Measurements from ENCODE around the gene C6orf47. TPM values are rescaled to one million over a fixed set of nuclear protein-coding genes. Genes with fewer than 3 reads are reported as not detected.

Gene C6orf47
- total RNA-seq, 2 experiments from 2014 or later: 9.6 to 10.5 TPM

GRCh38 chr6:31663126-31663960, 2.8 kb upstream of the C6orf47 start:
- H3K4me3 Mint-ChIP-seq: peak overlapping the region; percentile 95
- Histone ChIP-seq H3K27me3 (ENCODE audit: control insufficient read depth in 1 of 2, insufficient read depth in 2 of 2, low read length in 2 of 2) (no peaks in the 10 kb centered on the region), H3K4me3 (ENCODE audit: low read length) (peak overlapping the region; percentile 79), H3K4me1 (ENCODE audit: insufficient read depth, low read length) (peaks cover 74% of the 10 kb centered on the region), H3K36me3 (ENCODE audit: insufficient read depth, low read length) (peaks cover 47% of the 10 kb centered on the region), H3K27ac (ENCODE audit: low read depth in 1 of 2, low read length in 2 of 2) (no peak overlapping the region), H3K9me3 (ENCODE audit: control insufficient read depth in 1 of 2, insufficient read depth in 1 of 2, low read length in 2 of 2) (no peaks in the 10 kb centered on the region)
- POLR2A ChIA-PET: interaction anchor here (0.9 to 7.9 kb wide), 8 partner anchors 10 to 529 kb away, joined by 3 to 250 read pairs (median 6); partner anchors contain the start of genes ABHD16A, APOM, BAG6 and GPSM3
- no peaks in the 10 kb centered on the region for H3K9me3 Mint-ChIP-seq
- H3K27ac Mint-ChIP-seq: peak overlapping the region; percentile 97
- peaks cover 77% of the 10 kb centered on the region for H3K36me3 Mint-ChIP-seq (ENCODE audit: low read depth)
- no peak for TF ChIP-seq CTCF (IDR thresholded peaks at IDR 0.05)
- peaks cover 72% of the 10 kb centered on the region for H3K4me1 Mint-ChIP-seq (ENCODE audit: low read depth)
- DNase-seq (no peak), ATAC-seq (ENCODE audit: poor library complexity) (no peak)
- intact Hi-C loops (cut with DNase I, micrococcal nuclease): loop anchor here in 1 of 2 experiments (5.0 to 10.0 kb wide), 3 partner anchors 531 to 1541 kb away; partner anchors contain the start of genes ABCF1, GPSM3, HSD17B8 and PBX2
- no peaks in the 10 kb centered on the region for H3K27me3 Mint-ChIP-seq
- CTCF ChIA-PET: interaction anchor here (1.2 kb wide), 1 partner anchor 10 kb away, joined by 5 read pairs; the partner anchor contains the start of gene BAG6

- ChIA-PET POLR2A (interaction anchor here (0.7 to 7.9 kb wide), 5 partner anchors 9 to 94 kb away, joined by 3 to 250 read pairs (median 3); partner anchors contain the start of genes ABHD16A, APOM, BAG6 and PRRC2A), CTCF (interaction anchor here (1.2 to 2.7 kb wide), 2 partner anchors 9 to 10 kb away, joined by 5 to 9 read pairs; partner anchors contain the start of gene BAG6)
- peaks cover 78% of the 10 kb centered on the region for H3K4me1 ChIP-seq (ENCODE audit: insufficient read depth, low read length)
- peaks cover 46% of the 10 kb centered on the region for H3K36me3 ChIP-seq (ENCODE audit: insufficient read depth, low read length)
- Mint-ChIP-seq H3K4me3 (peak overlapping the region; percentile 95), H3K36me3 (ENCODE audit: low read depth) (peaks cover 75% of the 10 kb centered on the region), H3K4me1 (ENCODE audit: low read depth) (peaks cover 74% of the 10 kb centered on the region), H3K9me3 (no peaks in the 10 kb centered on the region), H3K27ac (peak overlapping the region; percentile 94), H3K27me3 (no peaks in the 10 kb centered on the region)
- DNase-seq (peak in 1 of 14 experiments; percentile 25), ATAC-seq (ENCODE audit: poor library complexity) (no peak)
- H3K4me3 ChIP-seq (ENCODE audit: low read length): no peak overlapping the region
- TF ChIP-seq CTCF (IDR thresholded peaks at IDR 0.05): no peak
- H3K27ac ChIP-seq (ENCODE audit: low read depth in 1 of 2, low read length in 2 of 2): no peak overlapping the region
- no peaks in the 10 kb centered on the region for H3K27me3 ChIP-seq (ENCODE audit: control insufficient read depth in 1 of 2, insufficient read depth in 2 of 2, low read length in 2 of 2)
- H3K9me3 ChIP-seq (ENCODE audit: control insufficient read depth in 1 of 2, insufficient read depth in 1 of 2, low read length in 2 of 2): no peaks in the 10 kb centered on the region
- intact Hi-C loops (cut with DNase I, micrococcal nuclease): loop anchor here in 1 of 2 experiments (5.0 to 10.0 kb wide), 3 partner anchors 533 to 1543 kb away; partner anchors contain the start of genes ABCF1, GPSM3, HSD17B8 and PBX2
Measured at GRCh38 chr6:31662124-31662723, 1.6 kb upstream of the C6orf47 start.

Data from CD4-positive, alpha-beta T cell (primary cell).